Esophagus muscularis mucosa (tissue), 4 donors: Measurements from ENCODE around the gene SEC22A.

Source experiments
- EP300 ChIP-seq: sonication (generic); formaldehyde crosslinking; IDR thresholded peaks from one replicate; pipeline ENCODE4 v1.6.1; 2017; ENCODE audit warnings: antibody characterized with exemption
- POLR2A ChIP-seq: fragments of 450-650 bp; IDR thresholded peaks from one replicate; pipeline ENCODE4 v1.6.1; 2017; ENCODE audit warnings: antibody characterized with exemption, moderate library complexity, mild to moderate bottlenecking, low read depth
- TF ChIP-seq, protein P1 (sequence below), 3 experiments: fragments of 200-600 bp in 2 of 3; fragments of 450-650 bp in 1 of 3; sonication (generic) in 2 of 3; IDR thresholded peaks; one replicate each; pipeline ENCODE4 v1.5.1; 2017 to 2019; ENCODE audit warnings: antibody characterized with exemption in 3 of 3, mild to moderate bottlenecking in 2 of 3, moderate library complexity in 1 of 3

DNA sequence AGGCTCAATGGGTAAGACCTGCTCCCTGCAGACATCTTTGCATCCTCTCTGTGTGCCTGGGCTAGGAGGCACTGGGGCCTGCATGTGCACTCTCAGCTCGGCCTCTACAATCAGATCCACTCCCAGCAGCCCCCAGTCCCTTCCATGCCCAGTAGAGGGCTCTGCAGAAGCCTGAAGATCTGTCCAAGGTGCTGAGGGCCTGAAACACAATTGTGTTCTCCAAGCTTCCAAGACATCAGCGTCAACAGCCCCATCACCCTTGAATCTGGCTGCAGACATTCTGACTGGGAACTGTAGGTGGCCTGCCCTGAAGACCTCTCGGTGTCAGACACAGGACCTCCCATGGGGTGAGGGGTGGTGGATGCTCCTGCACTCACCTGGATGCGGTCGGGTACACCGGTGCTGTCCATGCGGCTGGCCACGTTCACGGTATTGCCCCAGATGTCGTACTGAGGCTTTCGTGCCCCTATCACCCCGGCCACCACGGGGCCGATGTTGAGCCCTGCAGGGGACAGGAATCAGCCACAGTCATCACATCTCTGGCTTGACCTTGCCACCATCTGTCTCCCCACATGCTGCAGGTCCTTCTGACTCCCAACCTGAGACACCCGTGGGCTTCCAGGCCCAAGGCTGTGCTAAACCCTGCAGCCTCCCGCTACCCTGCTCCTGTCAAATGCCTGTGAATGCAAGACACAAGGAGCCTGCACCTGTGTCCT is 84.7 kb downstream of the SEC22A start:
- TF ChIP-seq, protein P1, sequence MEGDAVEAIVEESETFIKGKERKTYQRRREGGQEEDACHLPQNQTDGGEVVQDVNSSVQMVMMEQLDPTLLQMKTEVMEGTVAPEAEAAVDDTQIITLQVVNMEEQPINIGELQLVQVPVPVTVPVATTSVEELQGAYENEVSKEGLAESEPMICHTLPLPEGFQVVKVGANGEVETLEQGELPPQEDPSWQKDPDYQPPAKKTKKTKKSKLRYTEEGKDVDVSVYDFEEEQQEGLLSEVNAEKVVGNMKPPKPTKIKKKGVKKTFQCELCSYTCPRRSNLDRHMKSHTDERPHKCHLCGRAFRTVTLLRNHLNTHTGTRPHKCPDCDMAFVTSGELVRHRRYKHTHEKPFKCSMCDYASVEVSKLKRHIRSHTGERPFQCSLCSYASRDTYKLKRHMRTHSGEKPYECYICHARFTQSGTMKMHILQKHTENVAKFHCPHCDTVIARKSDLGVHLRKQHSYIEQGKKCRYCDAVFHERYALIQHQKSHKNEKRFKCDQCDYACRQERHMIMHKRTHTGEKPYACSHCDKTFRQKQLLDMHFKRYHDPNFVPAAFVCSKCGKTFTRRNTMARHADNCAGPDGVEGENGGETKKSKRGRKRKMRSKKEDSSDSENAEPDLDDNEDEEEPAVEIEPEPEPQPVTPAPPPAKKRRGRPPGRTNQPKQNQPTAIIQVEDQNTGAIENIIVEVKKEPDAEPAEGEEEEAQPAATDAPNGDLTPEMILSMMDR (IDR thresholded peaks at IDR 0.05), result peak; percentile 24 to 59 (median 28)
- TF ChIP-seq EP300 (no peak), POLR2A (no peak)
